GM12874 (cell line): ENCODE data around the gene NRCAM.

Experiments used
- CTCF ChIP-seq: IDR thresholded peaks from 2 replicates; pipeline ENCODE4 v1.5.1; 2011; ENCODE audit warnings: low read depth, mild to moderate bottlenecking, control low read depth, low read length, moderate library complexity; ENCODE audit not compliant: insufficient read depth

NRCAM gene

GRCh38 chr7:108370616-108371015 lies 85.6 kb downstream of the NRCAM start:
- TF ChIP-seq CTCF = no peak

- TF ChIP-seq CTCF = no peak
Measured at GRCh38 chr7:108368466-108368865, 87.8 kb downstream of the NRCAM start.

- no peak for TF ChIP-seq CTCF
Measured at GRCh38 chr7:108367946-108368345, 88.3 kb downstream of the NRCAM start.

- no peak for TF ChIP-seq CTCF
Measured at GRCh38 chr7:108367314-108367713, 88.9 kb downstream of the NRCAM start.

- no peak for TF ChIP-seq CTCF
Measured at GRCh38 chr7:108363659-108364058, 92.6 kb downstream of the NRCAM start.

- no peak for TF ChIP-seq CTCF
Measured at GRCh38 chr7:108360058-108360800, 96.0 kb downstream of the NRCAM start.

- no peak for TF ChIP-seq CTCF
Measured at GRCh38 chr7:108358553-108358952, 97.7 kb downstream of the NRCAM start.
